CD14-positive monocyte (primary cell): ENCODE data around the gene COA6. TPM values are rescaled to one million over a fixed set of nuclear protein-coding genes. Genes with fewer than 3 reads are reported as not detected.

Source experiments
- DNase-seq, 3 donors: peaks; one replicate each; pipeline ENCODE4 v3.0.0-alpha.2; 2011 to 2022
- H2AFZ ChIP-seq: 2 replicates; pipeline ENCODE4 v1.6.0; 2012; ENCODE audit warnings: mild to moderate bottlenecking, low read depth, low read length, inconsistent platforms; ENCODE audit not compliant: insufficient read depth, poor library complexity, severe bottlenecking
- H3K27ac ChIP-seq, 2 donors: 1 replicate in 1 of 2; 2 replicates in 1 of 2; pipeline ENCODE4 v1.5.1; 2012 to 2013; ENCODE audit warnings: low read length in 2 of 2, control low read depth in 1 of 2, inconsistent platforms in 1 of 2, low read depth in 1 of 2, mild to moderate bottlenecking in 1 of 2
- H3K27me3 ChIP-seq, 2 donors: one replicate each; pipeline versions ENCODE4 v1.6.0 to v1.6.1; 2011 to 2013; ENCODE audit warnings: low read length in 2 of 2; ENCODE audit not compliant: control insufficient read depth in 2 of 2, insufficient read depth in 2 of 2
- H3K36me3 ChIP-seq, 2 donors: replicated peaks in 1 of 2; 1 replicate in 1 of 2; 2 replicates in 1 of 2; pipeline versions ENCODE4 v1.5.1 to v1.6.1; 2012 to 2013; ENCODE audit warnings: low read length in 2 of 2, control low read depth in 1 of 2, inconsistent platforms in 1 of 2, mild to moderate bottlenecking in 1 of 2; ENCODE audit not compliant: insufficient read depth in 2 of 2, control insufficient read depth in 1 of 2
- H3K4me1 ChIP-seq, 2 donors: 1 replicate in 1 of 2; 2 replicates in 1 of 2; pipeline versions ENCODE4 v1.5.1 to v1.6.1; 2012 to 2013; ENCODE audit warnings: low read length in 2 of 2, control low read depth in 1 of 2, inconsistent platforms in 1 of 2, mild to moderate bottlenecking in 1 of 2, moderate library complexity in 1 of 2; ENCODE audit not compliant: insufficient read depth in 2 of 2, control insufficient read depth in 1 of 2
- H3K4me2 ChIP-seq: replicated peaks from 2 replicates; pipeline ENCODE3; 2012; ENCODE audit warnings: low read length, moderate library complexity, mild to moderate bottlenecking; ENCODE audit not compliant: poor library complexity, severe bottlenecking; ENCODE audit errors: extremely low read depth
- H3K4me3 ChIP-seq, 3 experiments: fragments of 200-600 bp in 1 of 3; sonication (generic) in 1 of 3; replicated peaks in 1 of 3; 1 replicate in 2 of 3; 2 replicates in 1 of 3; pipeline ENCODE4 v1.5.1; 2011 to 2013; ENCODE audit warnings: low read length in 3 of 3, mild to moderate bottlenecking in 3 of 3, control low read depth in 2 of 3, low read depth in 2 of 3, inconsistent platforms in 1 of 3, moderate library complexity in 1 of 3
- H3K79me2 ChIP-seq: 2 replicates; pipeline ENCODE4 v1.6.0; 2012; ENCODE audit warnings: mild to moderate bottlenecking, control low read depth, inconsistent platforms, low read length, moderate library complexity; ENCODE audit not compliant: insufficient read depth
- H3K9ac ChIP-seq: 2 replicates; pipeline ENCODE4 v1.6.0; 2017; ENCODE audit warnings: low read length, mild to moderate bottlenecking; ENCODE audit not compliant: insufficient read depth, poor library complexity, severe bottlenecking
- H3K9me3 ChIP-seq, 2 donors: replicated peaks in 1 of 2; 1 replicate in 1 of 2; 2 replicates in 1 of 2; pipeline versions ENCODE4 v1.5.1 to v1.6.1; 2012 to 2013; ENCODE audit warnings: low read length in 2 of 2, control low read depth in 1 of 2; ENCODE audit not compliant: control insufficient read depth in 1 of 2, insufficient read depth in 1 of 2
- H4K20me1 ChIP-seq: 2 replicates; pipeline ENCODE4 v1.6.0; 2012; ENCODE audit warnings: mild to moderate bottlenecking, low read length, control low read depth, moderate library complexity; ENCODE audit not compliant: insufficient read depth
- H3K27ac Mint-ChIP-seq, 7 donors: one replicate each; pipeline ENCODE4 v1.8.0; 2020; ENCODE audit warnings: mild to moderate bottlenecking in 7 of 7, mixed read lengths in 7 of 7, moderate library complexity in 6 of 7, inconsistent platforms in 2 of 7
- H3K27me3 Mint-ChIP-seq, 3 donors: one replicate each; pipeline ENCODE4 v1.8.0; 2021 to 2022; ENCODE audit warnings: low read depth in 3 of 3, mild to moderate bottlenecking in 3 of 3, mixed read lengths in 3 of 3, moderate library complexity in 3 of 3, inconsistent platforms in 1 of 3
- H3K36me3 Mint-ChIP-seq, 2 donors: one replicate each; pipeline ENCODE4 v1.8.0; 2020; ENCODE audit warnings: mixed read lengths in 2 of 2, inconsistent platforms in 1 of 2, mild to moderate bottlenecking in 1 of 2
- H3K4me1 Mint-ChIP-seq: one replicate; pipeline ENCODE4 v1.8.0; 2020; ENCODE audit warnings: mild to moderate bottlenecking, mixed read lengths
- H3K4me3 Mint-ChIP-seq, 2 donors: one replicate each; pipeline ENCODE4 v1.8.0; 2020; ENCODE audit warnings: mild to moderate bottlenecking in 2 of 2, mixed read lengths in 2 of 2, moderate library complexity in 1 of 2
- H3K9me3 Mint-ChIP-seq, 7 donors: one replicate each; pipeline ENCODE4 v1.8.0; 2020 to 2022; ENCODE audit warnings: mixed read lengths in 7 of 7, mild to moderate bottlenecking in 6 of 7, moderate library complexity in 6 of 7, inconsistent platforms in 2 of 7
- CTCF ChIP-seq: fragments of 200-600 bp; IDR thresholded peaks from one replicate; pipeline ENCODE4 v1.8.0; 2022; ENCODE audit warnings: antibody characterized with exemption, mild to moderate bottlenecking
- WGBS: methylation state at CpG from one replicate; pipeline ENCODE4 v1.1.5; 2013; ENCODE audit warnings: missing lambda C conversion rate; ENCODE audit not compliant: insufficient coverage; 5-methylcytosine and 5-hydroxymethylcytosine counted together
- intact Hi-C, 2 donors: fragments of 100-400 bp; cut with micrococcal nuclease; formaldehyde crosslinking; loops; one replicate each; pipeline versions ENCODE4 v1.15.0 to v1.15.1; 2023
- polyA plus RNA-seq, 3 donors: library from polyadenylated mRNA; depleted of rRNA in 1 of 3; unstranded in 2 of 3; stranded (reverse) in 1 of 3; fragments of 300-500 nt in 2 of 3; fragments of >200 nt in 1 of 3; fragmentation: Illumina TruSeq in 2 of 3; gene quantifications; 1 replicate in 2 of 3; 2 replicates in 1 of 3; pipeline ENCODE4 v1.2.3, GENCODE V29; 2012 to 2021

COA6 gene
- polyA plus RNA-seq, 3 donors = 7.2 to 55.5 (median 46.3) TPM

GRCh38 chr1:234409328-234409727 is 36.1 kb downstream of the COA6 start:
- Mint-ChIP-seq H3K36me3 (peaks cover 46 to 48% of the 10 kb centered on the region in 2 donors), H3K9me3 (no peaks in the 10 kb centered on the region), H3K27me3 (no peaks in the 10 kb centered on the region), H3K4me1 (no peaks in the 10 kb centered on the region), H3K4me3 (no peak overlapping the region), H3K27ac (no peak overlapping the region)
- peak in 1 of 3 donors; percentile 8 for DNase-seq
- H3K27ac ChIP-seq = no peak overlapping the region
- H3K4me2 ChIP-seq = no peak overlapping the region
- H2AFZ ChIP-seq = no peak overlapping the region
- no peak for TF ChIP-seq CTCF
- no CpG with 5 or more reads among the region's 5 CpGs for WGBS
- H3K9me3 ChIP-seq = no peaks in the 10 kb centered on the region
- H3K36me3 ChIP-seq = peaks cover 21 to 53% of the 10 kb centered on the region in 2 donors
- no peaks in the 10 kb centered on the region for H3K4me1 ChIP-seq
- no peaks in the 10 kb centered on the region for H3K79me2 ChIP-seq
- no peaks in the 10 kb centered on the region for H3K27me3 ChIP-seq
- no peak overlapping the region for H3K4me3 ChIP-seq
- H4K20me1 ChIP-seq = no peaks in the 10 kb centered on the region
- intact Hi-C loops = loop anchor here in 1 of 2 donors (10.0 kb wide), 1 partner anchor 85 kb away; no protein-coding TSS in a partner anchor
- no peak overlapping the region for H3K9ac ChIP-seq

- peaks cover 53 to 54% of the 10 kb centered on the region in 2 donors for H3K36me3 Mint-ChIP-seq
- Histone ChIP-seq H3K4me1 (no peaks in the 10 kb centered on the region), H3K4me2 (no peak overlapping the region), H3K9ac (no peak overlapping the region), H4K20me1 (no peaks in the 10 kb centered on the region), H3K4me3 (no peak overlapping the region), H2AFZ (no peak overlapping the region), H3K79me2 (no peaks in the 10 kb centered on the region), H3K36me3 (peaks cover 17 to 62% of the 10 kb centered on the region in 2 donors), H3K27me3 (no peaks in the 10 kb centered on the region), H3K27ac (no peak overlapping the region), H3K9me3 (no peaks in the 10 kb centered on the region)
- intact Hi-C loops = no loop called here
- no peak overlapping the region for H3K4me3 Mint-ChIP-seq
- 99% methylated on average over 7 of the region's 11 CpGs for WGBS
- TF ChIP-seq CTCF = no peak
- no peaks in the 10 kb centered on the region for H3K9me3 Mint-ChIP-seq
- H3K27me3 Mint-ChIP-seq = no peaks in the 10 kb centered on the region
- peak overlapping the region in 4 of 7 donors; percentile 29 to 62 (median 40) for H3K27ac Mint-ChIP-seq
- DNase-seq = no peak
- no peaks in the 10 kb centered on the region for H3K4me1 Mint-ChIP-seq
Measured at GRCh38 chr1:234412830-234413229, 39.6 kb downstream of the COA6 start.
